Muscle of arm (tissue), 12 donors: ENCODE measurements around the gene SLC2A13. TPM values are rescaled to one million over a fixed set of nuclear protein-coding genes. Genes with fewer than 3 reads are reported as not detected.
"Not testable (repeated sequence)": the region's sequence is repeated elsewhere in the genome, so short reads cannot be mapped to it uniquely, and the experiment has no call there.

Experiments used
- DNase-seq: peaks from one replicate; pipeline ENCODE4 v3.0.0-alpha.2; 2013
- polyA plus RNA-seq, 12 donors: library from polyadenylated mRNA; unstranded; fragments of 120-200 nt; gene quantifications; one replicate each; pipeline ENCODE4 v1.2.1, GENCODE V29; 2013; ENCODE audit not compliant: insufficient read length in 12 of 12

SLC2A13 gene
- polyA plus RNA-seq, 12 donors: 3.6 to 7.6 (median 4.5) TPM; not detected in 1

GRCh38 chr12:39813776-39814175, 292.1 kb downstream of the SLC2A13 start:
- peak; percentile 77 for DNase-seq

GRCh38 chr12:39812456-39812855, 293.4 kb downstream of the SLC2A13 start:
- DNase-seq: not testable (repeated sequence)

- no peak for DNase-seq
These were observed 298.8 kb downstream of the SLC2A13 start for GRCh38 chr12:39807043-39807442.

- no peak for DNase-seq
These were observed 300.2 kb downstream of the SLC2A13 start for GRCh38 chr12:39805651-39806050.

GRCh38 chr12:39804898-39805297, 301.0 kb downstream of the SLC2A13 start:
- no peak for DNase-seq

GRCh38 chr12:39804479-39804878, 301.4 kb downstream of the SLC2A13 start:
- DNase-seq: no peak

- DNase-seq: no peak
These were observed 302.7 kb downstream of the SLC2A13 start for GRCh38 chr12:39803151-39803550.

- DNase-seq: no peak
These were observed 306.9 kb downstream of the SLC2A13 start for GRCh38 chr12:39798977-39799376.

- no peak for DNase-seq
These were observed 307.5 kb downstream of the SLC2A13 start for GRCh38 chr12:39798429-39798828.

GRCh38 chr12:39795481-39795880, 310.4 kb downstream of the SLC2A13 start:
- no peak for DNase-seq

GRCh38 chr12:39792938-39793337, 312.9 kb downstream of the SLC2A13 start:
- no peak for DNase-seq

- no peak for DNase-seq
These were observed 317.6 kb downstream of the SLC2A13 start for GRCh38 chr12:39788239-39788638.

- not testable (repeated sequence) for DNase-seq
These were observed 320.1 kb downstream of the SLC2A13 start for GRCh38 chr12:39785814-39786213.

GRCh38 chr12:39782026-39782545, 323.8 kb downstream of the SLC2A13 start:
- no peak for DNase-seq

GRCh38 chr12:39780913-39781446, 324.9 kb downstream of the SLC2A13 start:
- DNase-seq: no peak

GRCh38 chr12:39780411-39780912, 325.4 kb downstream of the SLC2A13 start:
- DNase-seq: peak; percentile 21

- no peak for DNase-seq
These were observed 326.0 kb downstream of the SLC2A13 start for GRCh38 chr12:39779768-39780340.

- no peak for DNase-seq
These were observed 328.4 kb downstream of the SLC2A13 start for GRCh38 chr12:39777465-39777864.

- no peak for DNase-seq
These were observed 332.6 kb downstream of the SLC2A13 start for GRCh38 chr12:39773266-39773665.

GRCh38 chr12:39772821-39773259, 333.0 kb downstream of the SLC2A13 start:
- DNase-seq: no peak

GRCh38 chr12:39771456-39771855, 334.4 kb downstream of the SLC2A13 start:
- no peak for DNase-seq

- DNase-seq: peak; percentile 25
These were observed 340.8 kb downstream of the SLC2A13 start for GRCh38 chr12:39764944-39765560.

GRCh38 chr12:39763890-39764169, 342.1 kb downstream of the SLC2A13 start:
- no peak for DNase-seq
